DND-41 (cell line): ENCODE data around the gene URM1.

Experiments
- EZH2 ChIP-seq: IDR thresholded peaks from 3 replicates; pipeline ENCODE4 v1.6.1; 2012; ENCODE audit warnings: borderline replicate concordance, low read depth, mild to moderate bottlenecking, moderate library complexity, low read length, inconsistent platforms; ENCODE audit not compliant: severe bottlenecking
- TF ChIP-seq, protein P1 (sequence below): IDR thresholded peaks from 2 replicates; pipeline ENCODE4 v1.5.1; 2012; ENCODE audit warnings: borderline replicate concordance, low read length, moderate library complexity, mild to moderate bottlenecking; ENCODE audit not compliant: poor library complexity, severe bottlenecking; ENCODE audit errors: extremely low read depth

DNA sequence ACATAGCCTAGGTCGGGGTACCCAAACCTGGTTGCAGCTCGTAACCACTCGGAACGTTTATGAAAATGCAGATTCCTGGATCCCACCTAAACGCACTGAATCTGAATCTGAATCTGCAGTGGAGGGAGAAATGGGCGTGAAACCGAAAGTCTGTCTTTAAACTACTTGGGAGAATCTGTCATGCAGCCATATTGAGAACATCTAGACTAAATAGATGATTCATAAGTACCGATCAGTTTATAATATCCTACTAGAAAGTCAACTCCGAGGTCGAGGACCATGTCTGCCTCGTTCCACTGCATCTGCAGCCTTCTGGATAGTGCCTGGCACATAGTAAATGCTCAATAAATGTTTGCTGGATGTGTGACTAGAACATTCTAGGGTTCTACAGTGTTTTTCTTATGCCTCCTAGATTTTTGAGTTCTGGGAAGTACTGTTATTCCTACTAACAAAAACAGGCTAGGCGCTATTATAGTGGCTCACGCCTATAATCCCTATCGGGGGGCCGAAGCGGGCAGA is 47.9 kb upstream of the URM1 start:
- TF ChIP-seq, protein P1, sequence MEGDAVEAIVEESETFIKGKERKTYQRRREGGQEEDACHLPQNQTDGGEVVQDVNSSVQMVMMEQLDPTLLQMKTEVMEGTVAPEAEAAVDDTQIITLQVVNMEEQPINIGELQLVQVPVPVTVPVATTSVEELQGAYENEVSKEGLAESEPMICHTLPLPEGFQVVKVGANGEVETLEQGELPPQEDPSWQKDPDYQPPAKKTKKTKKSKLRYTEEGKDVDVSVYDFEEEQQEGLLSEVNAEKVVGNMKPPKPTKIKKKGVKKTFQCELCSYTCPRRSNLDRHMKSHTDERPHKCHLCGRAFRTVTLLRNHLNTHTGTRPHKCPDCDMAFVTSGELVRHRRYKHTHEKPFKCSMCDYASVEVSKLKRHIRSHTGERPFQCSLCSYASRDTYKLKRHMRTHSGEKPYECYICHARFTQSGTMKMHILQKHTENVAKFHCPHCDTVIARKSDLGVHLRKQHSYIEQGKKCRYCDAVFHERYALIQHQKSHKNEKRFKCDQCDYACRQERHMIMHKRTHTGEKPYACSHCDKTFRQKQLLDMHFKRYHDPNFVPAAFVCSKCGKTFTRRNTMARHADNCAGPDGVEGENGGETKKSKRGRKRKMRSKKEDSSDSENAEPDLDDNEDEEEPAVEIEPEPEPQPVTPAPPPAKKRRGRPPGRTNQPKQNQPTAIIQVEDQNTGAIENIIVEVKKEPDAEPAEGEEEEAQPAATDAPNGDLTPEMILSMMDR: no peak
- no peak for TF ChIP-seq EZH2
